ENCODE results near the gene MSX1.
"Not testable (repeated sequence)": the region's sequence is repeated elsewhere in the genome, so short reads cannot be mapped to it uniquely, and the experiment has no call there.

MSX1 gene

GRCh38 chr4:4859325-4859798 is at the start of gene MSX1:
TSS of gene MSX1 (plus strand) at chr4:4859665. CDS start at chr4:4859900, 235 bp downstream.
- DNase-seq (ENCODE audit: low spot score), result peak; percentile 78

DNA sequence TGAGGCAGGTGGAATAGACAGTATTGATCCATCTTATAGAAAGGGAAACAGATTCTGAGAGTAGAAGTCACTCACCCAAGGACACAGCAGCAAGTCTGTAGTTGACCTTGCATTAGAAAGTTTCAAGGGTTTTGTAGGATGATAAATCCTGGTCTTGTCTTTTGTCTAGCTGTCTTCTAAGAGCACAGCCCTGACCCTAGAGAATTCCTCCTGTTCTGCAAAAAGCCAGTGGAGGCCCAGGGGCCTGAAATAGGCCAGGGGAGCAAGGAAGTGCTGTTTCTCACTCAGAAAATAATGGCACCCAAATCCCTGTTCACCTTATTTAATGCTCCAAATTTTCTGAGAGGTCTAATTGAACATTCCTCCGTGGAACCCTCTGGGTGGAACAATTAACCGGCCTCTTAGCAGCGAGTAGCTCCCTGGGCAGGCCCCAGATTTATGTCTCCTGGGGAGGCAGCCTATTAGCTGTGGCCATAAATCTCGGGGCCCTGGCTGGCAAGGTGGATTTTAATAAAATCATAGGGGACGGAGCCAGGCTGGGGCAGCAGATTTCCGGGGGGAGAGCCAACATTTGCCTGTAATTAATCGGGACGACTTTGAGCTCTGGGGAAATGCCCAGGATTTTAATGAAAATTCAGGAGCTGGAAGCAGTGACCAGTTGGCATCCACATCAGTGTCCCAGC is 49.2 kb upstream of the MSX1 start:
- peak; percentile 55 for DNase-seq (ENCODE audit: low spot score)

DNA sequence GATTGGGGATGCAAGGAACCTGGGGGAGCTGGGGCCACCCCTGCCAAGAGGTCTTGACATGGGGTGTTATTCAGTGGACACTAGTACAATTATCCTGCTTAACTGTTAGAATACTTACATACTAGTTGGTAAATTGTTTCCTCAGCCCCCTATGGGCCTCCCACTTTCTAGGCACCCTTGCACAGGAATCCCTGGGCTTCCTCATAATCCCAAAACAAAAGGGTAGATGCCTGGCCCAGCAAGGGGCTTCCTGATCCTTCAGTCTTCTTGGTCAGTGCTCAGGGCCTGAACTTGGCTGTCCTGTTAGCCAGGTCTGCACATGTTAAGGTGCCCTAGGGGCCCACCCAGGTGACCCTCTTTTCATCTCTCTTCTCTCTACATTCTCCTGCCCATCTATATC is 48.7 kb upstream of the MSX1 start:
- DNase-seq (ENCODE audit: low spot score), result no peak

GRCh38 chr4:4812145-4812794 is 47.2 kb upstream of the MSX1 start:
- DNase-seq (ENCODE audit: low spot score), result no peak

GRCh38 chr4:4818415-4819212 is 40.9 kb upstream of the MSX1 start:
- no peak for DNase-seq (ENCODE audit: low spot score)

DNA sequence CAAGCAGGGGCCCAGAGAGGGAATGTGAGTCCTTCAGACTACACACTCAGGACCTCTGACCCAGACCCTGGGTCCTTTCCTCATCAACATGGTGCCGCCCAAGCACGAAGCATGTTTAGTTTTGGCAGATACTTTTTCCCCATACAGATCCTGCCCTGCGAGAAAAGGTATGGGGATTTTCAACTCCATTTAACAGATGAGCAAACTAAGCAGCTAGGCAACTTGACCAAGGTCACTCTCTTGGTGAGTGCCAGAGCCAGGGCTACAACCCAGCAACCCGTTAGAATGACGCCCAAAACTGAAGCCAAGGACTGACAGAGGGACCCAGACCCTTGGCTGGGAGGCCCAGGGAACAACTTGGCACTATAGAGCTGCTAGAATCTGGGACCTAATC is 40.3 kb upstream of the MSX1 start:
- DNase-seq (ENCODE audit: low spot score), result no peak

DNA sequence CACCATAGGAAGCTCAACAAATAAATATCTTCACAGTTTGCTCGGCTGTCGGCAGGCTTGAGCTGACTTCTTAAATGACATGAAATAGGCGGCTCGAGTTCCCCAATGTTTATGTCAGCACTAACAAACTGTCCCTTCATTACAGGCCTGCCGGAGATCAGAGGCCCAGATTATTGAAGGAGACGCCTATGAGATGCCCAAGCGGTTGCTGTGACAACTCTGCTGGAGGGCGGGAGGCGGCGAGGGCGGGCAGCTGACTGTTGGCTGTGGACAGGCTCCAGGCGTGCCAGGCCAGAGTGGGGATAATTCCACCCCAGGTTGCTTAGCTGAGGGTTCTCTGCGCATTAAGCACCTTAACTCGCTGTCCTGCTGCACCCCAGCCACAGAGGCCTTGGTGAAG is 39.2 kb upstream of the MSX1 start:
- peak; percentile 77 for DNase-seq (ENCODE audit: low spot score)

- no peak for DNase-seq (ENCODE audit: low spot score)
Measured at GRCh38 chr4:4820739-4821138, 38.7 kb upstream of the MSX1 start.

DNA sequence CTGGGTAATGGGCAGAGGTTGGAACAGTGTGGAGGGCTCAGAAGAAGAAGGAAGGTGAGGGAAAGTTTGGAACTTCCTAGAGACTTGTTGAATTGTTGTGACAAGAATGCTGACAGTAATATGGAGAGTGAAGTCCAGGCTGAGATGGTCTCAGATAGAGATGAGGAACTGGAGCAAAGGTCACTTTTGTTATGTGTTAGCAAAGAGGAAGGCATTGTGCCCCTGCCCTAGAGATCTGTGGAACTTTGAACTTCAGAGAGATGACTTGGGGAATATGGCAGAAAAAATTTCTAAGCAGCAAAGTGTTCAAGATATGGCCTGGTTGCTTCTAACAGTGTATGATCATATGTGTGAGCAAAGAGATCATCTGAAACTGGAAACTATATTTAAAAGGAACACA is 37.9 kb upstream of the MSX1 start:
- no peak for DNase-seq (ENCODE audit: low spot score)

DNA sequence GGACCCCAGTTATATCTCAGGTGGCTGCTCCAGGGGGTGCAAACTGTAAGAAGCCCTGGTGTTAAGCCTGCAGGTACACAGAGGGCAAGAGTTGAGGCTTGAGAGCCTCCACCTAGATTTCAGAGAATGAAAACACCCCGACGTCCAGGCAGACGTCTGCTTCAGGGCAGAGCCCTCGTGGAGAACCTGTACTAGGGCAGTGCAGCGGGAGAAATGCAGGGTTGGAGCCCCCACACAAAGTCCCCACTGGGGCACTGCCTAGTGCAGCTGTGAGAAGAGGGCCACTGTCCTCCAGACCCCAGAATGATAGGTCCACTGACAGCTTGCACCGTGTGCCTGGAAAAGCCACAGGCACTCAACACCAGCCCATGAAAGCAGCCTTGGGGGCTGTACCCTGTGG is 37.2 kb upstream of the MSX1 start:
- not testable (repeated sequence) for DNase-seq (ENCODE audit: low spot score)

GRCh38 chr4:4823621-4824162 is 35.8 kb upstream of the MSX1 start:
- DNase-seq (ENCODE audit: low spot score), result no peak

GRCh38 chr4:4824232-4824631 is 35.2 kb upstream of the MSX1 start:
- no peak for DNase-seq (ENCODE audit: low spot score)

DNA sequence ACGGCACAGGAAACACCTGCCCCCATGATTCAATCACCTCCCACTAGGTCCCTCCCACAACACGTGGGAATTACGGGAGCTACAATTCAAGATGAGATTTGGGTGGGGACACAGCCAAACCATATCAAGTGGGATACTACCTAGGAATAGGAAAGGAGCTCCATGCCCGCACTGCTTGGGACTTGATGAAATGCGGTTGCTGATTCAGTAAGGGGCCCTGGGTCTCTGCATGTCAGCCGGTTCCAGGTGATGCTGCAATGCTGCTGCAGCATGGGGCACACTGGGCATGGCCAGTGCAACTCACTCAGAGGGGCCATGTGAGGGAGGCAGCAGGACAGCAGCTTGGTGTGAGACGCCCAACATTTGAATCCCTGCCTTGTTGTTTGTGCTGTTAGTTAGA is 34.0 kb upstream of the MSX1 start:
- no peak for DNase-seq (ENCODE audit: low spot score)

DNA sequence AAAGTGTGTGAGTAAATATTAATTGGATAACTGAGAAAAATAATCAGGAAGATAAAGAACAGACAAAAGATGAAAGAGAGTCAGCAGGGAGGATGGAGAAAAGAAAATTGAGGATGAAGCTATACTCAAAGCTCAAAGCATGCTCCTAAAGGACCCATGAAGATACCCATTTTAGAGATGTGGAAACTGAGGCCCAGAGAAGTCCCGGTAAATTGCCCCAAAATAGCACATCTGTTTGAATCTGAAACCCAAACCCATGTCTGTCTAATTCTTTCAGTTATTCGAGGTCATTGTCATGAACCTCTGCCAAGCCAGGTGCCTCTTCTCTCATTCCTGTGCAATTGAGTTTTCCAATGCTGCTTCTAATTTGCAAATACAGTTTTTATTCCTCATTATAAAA is 29.6 kb upstream of the MSX1 start:
- no peak for DNase-seq (ENCODE audit: low spot score)

DNA sequence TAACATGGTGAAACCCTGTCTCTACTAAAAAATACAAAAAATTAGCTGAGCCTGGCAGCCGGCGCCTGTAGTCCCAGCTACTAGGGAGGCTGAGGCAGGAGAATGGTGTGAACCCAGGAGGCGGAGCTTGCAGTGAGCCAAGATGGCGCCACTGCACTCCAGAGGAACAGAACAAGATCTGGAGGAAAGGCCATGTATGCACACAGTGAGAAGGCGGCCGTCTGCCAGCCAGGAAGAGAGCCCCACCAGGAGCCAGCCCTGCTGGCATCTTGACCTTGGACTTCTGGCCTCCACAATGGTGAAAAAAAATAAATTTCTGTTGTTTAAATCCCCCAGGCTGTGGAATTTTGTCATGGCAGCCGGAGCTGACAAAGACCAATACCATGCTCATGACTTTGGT is 28.2 kb upstream of the MSX1 start:
- DNase-seq (ENCODE audit: low spot score), result no peak

- DNase-seq (ENCODE audit: low spot score), result no peak
Measured at GRCh38 chr4:4831825-4832224, 27.6 kb upstream of the MSX1 start.

DNA sequence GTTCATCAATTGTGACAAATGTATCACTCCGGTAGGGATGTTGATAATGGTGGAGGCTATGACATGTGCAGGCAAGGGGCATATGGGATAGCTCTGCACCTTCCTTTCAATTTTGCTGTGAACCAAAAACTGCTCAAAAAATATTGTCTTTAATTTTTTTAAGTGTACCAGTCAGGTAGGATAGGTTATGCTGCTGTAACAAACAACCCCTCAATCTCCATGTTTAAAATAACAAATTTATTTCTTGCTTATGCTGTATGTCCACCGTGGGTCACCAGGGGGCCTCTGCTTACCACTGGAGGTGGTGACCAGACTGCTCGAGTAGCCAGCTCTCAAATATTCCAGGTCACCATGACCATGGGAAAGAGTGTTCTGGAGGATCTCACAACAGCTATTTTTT is 23.4 kb upstream of the MSX1 start:
- DNase-seq (ENCODE audit: low spot score), result no peak

DNA sequence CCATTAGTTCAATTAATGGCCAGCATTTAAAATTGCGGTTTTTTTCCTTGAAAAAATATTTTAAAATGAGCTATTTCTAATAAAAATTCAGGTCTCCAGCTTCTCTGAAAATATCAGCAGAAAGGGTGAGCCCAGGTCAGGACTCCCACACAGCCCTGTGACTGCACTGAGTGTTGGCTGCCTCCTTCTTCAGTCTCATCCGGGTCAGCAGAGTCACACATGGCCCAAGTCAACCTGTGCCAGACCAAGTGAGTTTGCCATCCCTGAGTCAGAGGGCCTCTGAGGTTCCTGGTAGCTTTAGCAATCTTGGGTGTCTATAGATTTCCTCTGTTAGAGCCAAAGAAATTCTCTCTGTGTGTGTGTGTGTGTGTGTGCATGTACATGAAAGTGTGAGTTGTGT is 22.1 kb upstream of the MSX1 start:
- no peak for DNase-seq (ENCODE audit: low spot score)

DNA sequence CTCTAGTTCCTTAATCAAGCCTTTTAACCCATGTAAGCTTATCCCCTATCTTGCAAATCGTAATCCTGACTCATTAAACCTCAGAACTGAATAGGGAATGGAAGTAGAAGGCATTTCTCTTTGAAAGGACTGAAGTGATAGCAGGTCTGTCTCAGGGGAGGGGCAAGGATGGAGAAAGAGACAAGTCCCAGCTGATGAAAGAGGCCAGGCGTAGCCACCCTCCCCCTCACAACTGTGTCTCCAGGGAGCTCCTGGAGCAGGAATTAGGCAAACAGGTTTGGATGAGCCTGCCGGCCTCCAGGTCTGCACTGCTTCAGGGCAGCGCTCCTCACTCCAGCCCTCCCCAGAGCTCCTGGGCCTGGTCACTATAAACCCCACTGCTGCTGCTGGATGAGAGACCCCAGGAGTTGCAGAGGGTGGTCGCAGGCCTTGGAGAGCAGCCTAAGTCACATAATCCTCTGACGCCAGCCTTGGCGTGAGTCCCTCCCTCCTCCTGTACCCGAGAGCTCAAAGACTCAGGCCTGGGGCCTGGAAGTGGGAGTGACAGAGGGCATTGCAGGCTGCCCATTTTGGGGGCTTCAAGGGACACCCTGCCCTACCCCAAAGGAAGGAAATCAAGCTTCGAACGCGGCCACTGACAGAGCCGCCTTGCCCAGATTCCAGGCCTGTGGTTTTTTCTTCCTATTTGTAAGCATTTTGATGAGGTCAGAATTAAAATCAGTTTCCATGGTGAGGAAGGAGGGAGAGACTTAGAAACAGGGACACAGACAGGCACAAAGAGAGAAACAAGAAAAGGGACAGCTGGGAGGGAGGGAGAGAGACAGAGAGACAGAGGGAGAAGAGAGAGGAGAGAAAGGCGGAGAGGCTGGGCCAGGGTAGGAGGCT is 21.2 kb upstream of the MSX1 start:
- DNase-seq (ENCODE audit: low spot score), result no peak

GRCh38 chr4:4838936-4839810 is 20.3 kb upstream of the MSX1 start:
- no peak for DNase-seq (ENCODE audit: low spot score)

- no peak for DNase-seq (ENCODE audit: low spot score)
Measured at GRCh38 chr4:4840351-4840750, 19.1 kb upstream of the MSX1 start.
